ENCODE data around the gene SLC38A3. TPM values are rescaled to one million over a fixed set of nuclear protein-coding genes. Genes with fewer than 3 reads are reported as not detected.
"Not testable (repeated sequence)": the region's sequence is repeated elsewhere in the genome, so short reads cannot be mapped to it uniquely, and the experiment has no call there.

SLC38A3 gene
- polyA plus RNA-seq, 1 experiment = 0.22 TPM

DNA sequence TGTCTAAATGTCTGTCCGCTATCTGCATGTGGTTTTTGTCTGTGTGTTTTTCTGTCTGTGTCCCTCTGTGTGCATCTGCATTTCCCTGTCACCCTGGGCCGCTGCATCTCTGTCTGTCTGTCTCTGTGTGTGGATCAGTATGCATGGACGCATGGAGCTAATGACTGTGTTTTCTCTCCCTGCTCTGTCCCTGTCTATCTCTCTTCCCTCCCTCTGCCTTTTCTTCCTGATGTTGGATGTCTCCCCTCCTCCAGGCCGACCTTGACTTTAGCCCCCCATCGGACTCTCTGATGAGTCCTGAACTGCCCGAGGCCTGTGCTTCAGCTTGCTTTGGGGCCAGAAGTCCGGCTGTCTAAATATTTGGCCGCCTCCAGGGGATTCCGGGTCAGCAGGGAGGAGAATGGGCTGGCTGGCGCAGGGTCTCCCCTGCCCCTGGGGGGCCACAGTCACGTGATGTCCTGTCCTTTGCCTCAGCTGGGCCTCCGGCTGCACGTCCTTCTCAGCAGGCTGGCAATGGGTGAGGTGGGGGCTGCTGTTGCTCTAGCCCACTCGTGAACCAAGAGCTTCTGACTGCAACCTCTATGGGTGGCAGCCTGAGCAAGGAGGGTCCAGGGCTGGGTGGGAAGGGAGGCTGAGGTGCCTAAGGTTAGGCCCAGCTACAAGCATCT is 3.7 kb downstream of the SLC38A3 start:
- TF ChIP-seq, protein P1, sequence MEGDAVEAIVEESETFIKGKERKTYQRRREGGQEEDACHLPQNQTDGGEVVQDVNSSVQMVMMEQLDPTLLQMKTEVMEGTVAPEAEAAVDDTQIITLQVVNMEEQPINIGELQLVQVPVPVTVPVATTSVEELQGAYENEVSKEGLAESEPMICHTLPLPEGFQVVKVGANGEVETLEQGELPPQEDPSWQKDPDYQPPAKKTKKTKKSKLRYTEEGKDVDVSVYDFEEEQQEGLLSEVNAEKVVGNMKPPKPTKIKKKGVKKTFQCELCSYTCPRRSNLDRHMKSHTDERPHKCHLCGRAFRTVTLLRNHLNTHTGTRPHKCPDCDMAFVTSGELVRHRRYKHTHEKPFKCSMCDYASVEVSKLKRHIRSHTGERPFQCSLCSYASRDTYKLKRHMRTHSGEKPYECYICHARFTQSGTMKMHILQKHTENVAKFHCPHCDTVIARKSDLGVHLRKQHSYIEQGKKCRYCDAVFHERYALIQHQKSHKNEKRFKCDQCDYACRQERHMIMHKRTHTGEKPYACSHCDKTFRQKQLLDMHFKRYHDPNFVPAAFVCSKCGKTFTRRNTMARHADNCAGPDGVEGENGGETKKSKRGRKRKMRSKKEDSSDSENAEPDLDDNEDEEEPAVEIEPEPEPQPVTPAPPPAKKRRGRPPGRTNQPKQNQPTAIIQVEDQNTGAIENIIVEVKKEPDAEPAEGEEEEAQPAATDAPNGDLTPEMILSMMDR (IDR thresholded peaks at IDR 0.05; ENCODE audit: insufficient read depth, low read depth, low read length) = no peak
- H3K27me3 ChIP-seq (ENCODE audit: control insufficient read depth, insufficient read depth, low read length) = peaks cover 28% of the 10 kb centered on the region
- H3K4me3 ChIP-seq (ENCODE audit: low read depth, low read length) = no peak overlapping the region
- no peaks in the 10 kb centered on the region for H3K36me3 ChIP-seq (ENCODE audit: control insufficient read depth, insufficient read depth, low read length)
- ChIA-PET CTCF (interaction anchor here (0.7 to 6.4 kb wide), 7 partner anchors 8 to 64 kb away, joined by 3 to 81 read pairs (median 3); no protein-coding TSS in a partner anchor), POLR2A (no interaction called here)
- no peak for DNase-seq (ENCODE audit: low read depth)

DNA sequence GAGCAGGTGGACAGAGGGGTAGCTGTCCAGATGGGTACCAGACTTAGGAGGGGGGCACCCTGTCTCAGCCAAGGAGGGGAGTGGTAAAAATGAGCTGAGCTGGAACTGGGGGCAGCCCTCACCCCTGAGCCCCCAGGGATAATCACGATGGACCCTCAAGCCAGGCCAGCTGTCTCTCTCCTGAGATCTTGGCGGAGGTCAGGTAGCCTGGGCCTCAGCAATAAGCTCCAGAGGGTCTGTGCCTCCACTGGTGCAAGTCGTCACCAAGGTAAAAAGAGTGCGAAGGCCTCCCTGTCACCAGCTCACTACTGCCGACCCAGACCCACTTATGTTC is 5.1 kb downstream of the SLC38A3 start:
- ChIA-PET CTCF (interaction anchor here (1.0 to 6.4 kb wide), 7 partner anchors 9 to 114 kb away, joined by 4 to 81 read pairs (median 4); no protein-coding TSS in a partner anchor), POLR2A (no interaction called here)
- H3K36me3 ChIP-seq (ENCODE audit: control insufficient read depth, insufficient read depth, low read length) = no peaks in the 10 kb centered on the region
- peaks cover 16% of the 10 kb centered on the region for H3K27me3 ChIP-seq (ENCODE audit: control insufficient read depth, insufficient read depth, low read length)
- no peak for DNase-seq (ENCODE audit: low read depth)
- TF ChIP-seq, protein P1 (IDR thresholded peaks at IDR 0.05; ENCODE audit: insufficient read depth, low read depth, low read length) = no peak
- no peak overlapping the region for H3K4me3 ChIP-seq (ENCODE audit: low read depth, low read length)

DNA sequence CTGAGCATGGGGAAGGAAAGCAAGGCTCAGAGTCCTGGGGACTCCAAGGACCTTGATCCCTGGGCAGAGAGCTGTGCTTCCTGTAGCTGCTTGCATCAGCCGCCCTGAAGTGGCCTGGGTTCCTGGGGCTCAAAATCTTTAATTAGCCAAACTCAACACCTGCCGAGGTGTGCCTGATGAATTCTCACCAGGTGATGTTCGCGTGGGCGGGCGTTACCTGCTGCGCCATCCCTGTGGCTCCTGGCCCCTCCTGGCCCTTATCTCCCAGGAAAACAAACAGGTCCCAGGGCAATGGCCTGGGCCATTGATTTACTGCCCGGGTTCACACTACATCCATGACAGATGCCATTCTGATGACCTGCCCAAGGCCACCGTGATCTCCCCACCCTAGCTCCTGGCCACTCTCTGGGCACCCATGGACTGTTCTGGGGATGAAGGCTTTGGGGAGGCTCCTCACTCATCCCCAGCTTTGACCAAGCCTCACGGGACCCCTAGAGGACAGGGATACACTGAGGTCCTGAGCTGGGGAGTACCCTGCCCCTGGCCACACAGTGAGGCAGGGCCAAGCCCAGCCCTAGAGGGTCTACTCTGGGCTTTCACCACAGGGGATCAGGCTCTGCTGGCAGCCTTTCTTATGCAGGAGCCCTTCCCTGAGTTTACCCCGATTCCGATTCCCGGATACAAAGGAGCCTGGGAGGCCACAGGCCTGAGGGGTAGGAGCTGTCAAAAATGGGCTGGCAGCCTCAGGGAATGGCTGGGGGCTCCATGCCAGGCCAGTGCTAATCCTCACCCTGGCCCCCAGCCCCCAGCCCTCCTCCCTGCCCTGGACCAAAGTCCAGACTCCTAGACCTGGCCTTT is 5.7 kb downstream of the SLC38A3 start:
- Histone ChIP-seq H3K36me3 (ENCODE audit: control insufficient read depth, insufficient read depth, low read length) (no peaks in the 10 kb centered on the region), H3K4me3 (ENCODE audit: low read depth, low read length) (no peak overlapping the region), H3K27me3 (ENCODE audit: control insufficient read depth, insufficient read depth, low read length) (peaks cover 11% of the 10 kb centered on the region)
- POLR2A ChIA-PET = interaction anchor here (0.6 kb wide), 1 partner anchor 69 kb away, joined by 4 read pairs; no protein-coding TSS in a partner anchor
- DNase-seq (ENCODE audit: low read depth) = no peak
- CTCF ChIA-PET = interaction anchor here (0.7 to 6.4 kb wide), 14 partner anchors 9 to 113 kb away, joined by 3 to 81 read pairs (median 4); no protein-coding TSS in a partner anchor
- TF ChIP-seq, protein P1 (IDR thresholded peaks at IDR 0.05; ENCODE audit: insufficient read depth, low read depth, low read length) = no peak

GRCh38 chr3:50211368-50211717 is 6.3 kb downstream of the SLC38A3 start:
- CTCF ChIA-PET = interaction anchor here (0.7 to 6.4 kb wide), 11 partner anchors 10 to 113 kb away, joined by 3 to 81 read pairs (median 4); no protein-coding TSS in a partner anchor
- not testable (repeated sequence) for DNase-seq (ENCODE audit: low read depth); H3K27me3 ChIP-seq (ENCODE audit: control insufficient read depth, insufficient read depth, low read length); H3K4me3 ChIP-seq (ENCODE audit: low read depth, low read length); H3K36me3 ChIP-seq (ENCODE audit: control insufficient read depth, insufficient read depth, low read length)
- POLR2A ChIA-PET = interaction anchor here (0.6 kb wide), 1 partner anchor 68 kb away, joined by 4 read pairs; no protein-coding TSS in a partner anchor

- Histone ChIP-seq H3K27me3 (ENCODE audit: control insufficient read depth, insufficient read depth, low read length) (peaks cover 4% of the 10 kb centered on the region), H3K4me3 (ENCODE audit: low read depth, low read length) (no peak overlapping the region), H3K36me3 (ENCODE audit: control insufficient read depth, insufficient read depth, low read length) (no peaks in the 10 kb centered on the region)
- ChIA-PET POLR2A (no interaction called here), CTCF (interaction anchor here (0.7 to 6.4 kb wide), 7 partner anchors 9 to 73 kb away, joined by 3 to 81 read pairs (median 4); no protein-coding TSS in a partner anchor)
- DNase-seq (ENCODE audit: low read depth) = no peak
- TF ChIP-seq, protein P1 (IDR thresholded peaks at IDR 0.05; ENCODE audit: insufficient read depth, low read depth, low read length) = no peak
Observed at GRCh38 chr3:50211930-50212329, 6.9 kb downstream of the SLC38A3 start.

All from BJ (cell line).